ENCODE measurements around the gene NPAS3.

GRCh38 chr14:33836203-33836899 lies 897.7 kb downstream of the NPAS3 start:
- no peak for TF ChIP-seq CTCF (IDR thresholded peaks at IDR 0.05; ENCODE audit: low read depth, low read length)
- TF ChIP-seq EZH2phosphoT487 (IDR thresholded peaks at IDR 0.05; ENCODE audit: low read depth): no peak

Data from OCI-LY3 (cell line).